ENCODE results near the gene SH3GL2. TPM values are rescaled to one million over a fixed set of nuclear protein-coding genes. Genes with fewer than 3 reads are reported as not detected.

SH3GL2 gene
- total RNA-seq, 1 experiment from 2014 or later: 0.37 TPM

GRCh38 chr9:17725399-17726010, 146.6 kb downstream of the SH3GL2 start:
- no peak overlapping the region for H3K4me3 ChIP-seq
- H3K36me3 ChIP-seq: no peaks in the 10 kb centered on the region
- no peak for DNase-seq (ENCODE audit: low read depth in 1 of 2, low spot score in 2 of 2)

GRCh38 chr9:17726298-17726697, 147.4 kb downstream of the SH3GL2 start:
- H3K27me3 ChIP-seq (replicated peaks): no peaks in the 10 kb centered on the region
- H3K36me3 ChIP-seq: no peaks in the 10 kb centered on the region
- no peak overlapping the region for H3K4me3 ChIP-seq
- no peaks in the 10 kb centered on the region for H3K4me1 ChIP-seq (replicated peaks)
- H3K27ac ChIP-seq: no peak overlapping the region
- H3K9me3 ChIP-seq (replicated peaks): no peaks in the 10 kb centered on the region
- no peak for DNase-seq (ENCODE audit: low read depth in 1 of 2, low spot score in 2 of 2)

More at GRCh38 chr9:17725399-17726010, 146.6 kb downstream of the SH3GL2 start:
- Histone ChIP-seq H3K4me1 (replicated peaks) (no peaks in the 10 kb centered on the region), H3K9me3 (replicated peaks) (no peaks in the 10 kb centered on the region), H3K27ac (no peak overlapping the region), H3K27me3 (replicated peaks) (no peaks in the 10 kb centered on the region)

GRCh38 chr9:17730899-17731298, 152.0 kb downstream of the SH3GL2 start:
- H3K36me3 ChIP-seq: no peaks in the 10 kb centered on the region
- H3K4me1 ChIP-seq (replicated peaks): no peaks in the 10 kb centered on the region
- H3K27ac ChIP-seq: no peak overlapping the region
- no peak overlapping the region for H3K4me3 ChIP-seq
- DNase-seq (ENCODE audit: low read depth in 1 of 2, low spot score in 2 of 2): no peak
- H3K9me3 ChIP-seq (replicated peaks): no peaks in the 10 kb centered on the region
- H3K27me3 ChIP-seq (replicated peaks): no peaks in the 10 kb centered on the region

GRCh38 chr9:17731308-17731707, 152.4 kb downstream of the SH3GL2 start:
- no peaks in the 10 kb centered on the region for H3K9me3 ChIP-seq (replicated peaks)
- no peaks in the 10 kb centered on the region for H3K4me1 ChIP-seq (replicated peaks)
- no peaks in the 10 kb centered on the region for H3K27me3 ChIP-seq (replicated peaks)
- DNase-seq (ENCODE audit: low read depth in 1 of 2, low spot score in 2 of 2): no peak
- no peak overlapping the region for H3K27ac ChIP-seq
- H3K36me3 ChIP-seq: no peaks in the 10 kb centered on the region
- H3K4me3 ChIP-seq: no peak overlapping the region

- Histone ChIP-seq H3K4me1 (replicated peaks) (no peaks in the 10 kb centered on the region), H3K36me3 (no peaks in the 10 kb centered on the region), H3K9me3 (replicated peaks) (no peaks in the 10 kb centered on the region), H3K27me3 (replicated peaks) (no peaks in the 10 kb centered on the region), H3K27ac (no peak overlapping the region), H3K4me3 (no peak overlapping the region)
- DNase-seq (ENCODE audit: low read depth in 1 of 2, low spot score in 2 of 2): no peak
Measured at GRCh38 chr9:17734674-17735073, 155.8 kb downstream of the SH3GL2 start.

GRCh38 chr9:17735859-17736258, 157.0 kb downstream of the SH3GL2 start:
- H3K27ac ChIP-seq: no peak overlapping the region
- no peaks in the 10 kb centered on the region for H3K4me1 ChIP-seq (replicated peaks)
- no peaks in the 10 kb centered on the region for H3K27me3 ChIP-seq (replicated peaks)
- DNase-seq (ENCODE audit: low read depth in 1 of 2, low spot score in 2 of 2): no peak
- no peaks in the 10 kb centered on the region for H3K36me3 ChIP-seq
- H3K4me3 ChIP-seq: no peak overlapping the region
- H3K9me3 ChIP-seq (replicated peaks): no peaks in the 10 kb centered on the region

GRCh38 chr9:17739022-17739421, 160.2 kb downstream of the SH3GL2 start:
- H3K4me1 ChIP-seq (replicated peaks): no peaks in the 10 kb centered on the region
- H3K27me3 ChIP-seq (replicated peaks): no peaks in the 10 kb centered on the region
- no peaks in the 10 kb centered on the region for H3K36me3 ChIP-seq
- no peak for DNase-seq (ENCODE audit: low read depth in 1 of 2, low spot score in 2 of 2)
- H3K9me3 ChIP-seq (replicated peaks): no peaks in the 10 kb centered on the region
- no peak overlapping the region for H3K4me3 ChIP-seq
- no peak overlapping the region for H3K27ac ChIP-seq

- no peaks in the 10 kb centered on the region for H3K4me1 ChIP-seq (replicated peaks)
- H3K9me3 ChIP-seq (replicated peaks): no peaks in the 10 kb centered on the region
- no peaks in the 10 kb centered on the region for H3K36me3 ChIP-seq
- DNase-seq (ENCODE audit: low read depth in 1 of 2, low spot score in 2 of 2): no peak
- H3K4me3 ChIP-seq: no peak overlapping the region
- no peak overlapping the region for H3K27ac ChIP-seq
- H3K27me3 ChIP-seq (replicated peaks): no peaks in the 10 kb centered on the region
Measured at GRCh38 chr9:17739736-17740135, 160.9 kb downstream of the SH3GL2 start.

GRCh38 chr9:17742067-17742466, 163.2 kb downstream of the SH3GL2 start:
- H3K27me3 ChIP-seq (replicated peaks): no peaks in the 10 kb centered on the region
- DNase-seq (ENCODE audit: low read depth in 1 of 2, low spot score in 2 of 2): peak in 1 of 2 experiments; percentile 1
- H3K4me3 ChIP-seq: no peak overlapping the region
- no peak overlapping the region for H3K27ac ChIP-seq
- no peaks in the 10 kb centered on the region for H3K36me3 ChIP-seq
- H3K4me1 ChIP-seq (replicated peaks): no peaks in the 10 kb centered on the region
- H3K9me3 ChIP-seq (replicated peaks): no peaks in the 10 kb centered on the region

- H3K9me3 ChIP-seq (replicated peaks): no peaks in the 10 kb centered on the region
- H3K27ac ChIP-seq: no peak overlapping the region
- no peaks in the 10 kb centered on the region for H3K4me1 ChIP-seq (replicated peaks)
- H3K4me3 ChIP-seq: no peak overlapping the region
- H3K27me3 ChIP-seq (replicated peaks): no peaks in the 10 kb centered on the region
- no peaks in the 10 kb centered on the region for H3K36me3 ChIP-seq
- no peak for DNase-seq (ENCODE audit: low read depth in 1 of 2, low spot score in 2 of 2)
Measured at GRCh38 chr9:17744786-17745185, 165.9 kb downstream of the SH3GL2 start.

GRCh38 chr9:17750269-17750668, 171.4 kb downstream of the SH3GL2 start:
- H3K27me3 ChIP-seq (replicated peaks): no peaks in the 10 kb centered on the region
- no peaks in the 10 kb centered on the region for H3K4me1 ChIP-seq (replicated peaks)
- DNase-seq (ENCODE audit: low read depth in 1 of 2, low spot score in 2 of 2): no peak
- H3K36me3 ChIP-seq: no peaks in the 10 kb centered on the region
- H3K27ac ChIP-seq: no peak overlapping the region
- no peaks in the 10 kb centered on the region for H3K9me3 ChIP-seq (replicated peaks)
- H3K4me3 ChIP-seq: no peak overlapping the region

- Histone ChIP-seq H3K9me3 (replicated peaks) (no peaks in the 10 kb centered on the region), H3K4me1 (replicated peaks) (no peaks in the 10 kb centered on the region), H3K27me3 (replicated peaks) (no peaks in the 10 kb centered on the region), H3K27ac (no peak overlapping the region), H3K36me3 (no peaks in the 10 kb centered on the region), H3K4me3 (no peak overlapping the region)
- no peak for DNase-seq (ENCODE audit: low read depth in 1 of 2, low spot score in 2 of 2)
Measured at GRCh38 chr9:17751486-17751885, 172.6 kb downstream of the SH3GL2 start.

- no peak for DNase-seq (ENCODE audit: low read depth in 1 of 2, low spot score in 2 of 2)
- H3K4me3 ChIP-seq: no peak overlapping the region
- no peaks in the 10 kb centered on the region for H3K27me3 ChIP-seq (replicated peaks)
- H3K4me1 ChIP-seq (replicated peaks): no peaks in the 10 kb centered on the region
- H3K27ac ChIP-seq: no peak overlapping the region
- no peaks in the 10 kb centered on the region for H3K36me3 ChIP-seq
- H3K9me3 ChIP-seq (replicated peaks): no peaks in the 10 kb centered on the region
Measured at GRCh38 chr9:17752021-17752420, 173.2 kb downstream of the SH3GL2 start.

- no peaks in the 10 kb centered on the region for H3K27me3 ChIP-seq (replicated peaks)
- H3K4me3 ChIP-seq: no peak overlapping the region
- no peaks in the 10 kb centered on the region for H3K4me1 ChIP-seq (replicated peaks)
- no peaks in the 10 kb centered on the region for H3K9me3 ChIP-seq (replicated peaks)
- H3K36me3 ChIP-seq: no peaks in the 10 kb centered on the region
- no peak for DNase-seq (ENCODE audit: low read depth in 1 of 2, low spot score in 2 of 2)
- no peak overlapping the region for H3K27ac ChIP-seq
Measured at GRCh38 chr9:17757816-17758215, 178.9 kb downstream of the SH3GL2 start.

GRCh38 chr9:17760250-17760649, 181.4 kb downstream of the SH3GL2 start:
- Histone ChIP-seq H3K27ac (no peak overlapping the region), H3K36me3 (no peaks in the 10 kb centered on the region), H3K4me3 (no peak overlapping the region), H3K27me3 (replicated peaks) (no peaks in the 10 kb centered on the region), H3K9me3 (replicated peaks) (no peaks in the 10 kb centered on the region), H3K4me1 (replicated peaks) (no peaks in the 10 kb centered on the region)
- DNase-seq (ENCODE audit: low read depth in 1 of 2, low spot score in 2 of 2): no peak
